AML-193 (cell line): ENCODE measurements around the gene MGAT5.

Source experiments
- DNase-seq, 2 experiments: peaks; one replicate each; lab custom pipeline; 2025; lab: John Stamatoyannopoulos, UW

MGAT5 gene

GRCh38 chr2:134231301-134231964 is 22.4 kb upstream of the MGAT5 start:
- no peak for DNase-seq

DNA sequence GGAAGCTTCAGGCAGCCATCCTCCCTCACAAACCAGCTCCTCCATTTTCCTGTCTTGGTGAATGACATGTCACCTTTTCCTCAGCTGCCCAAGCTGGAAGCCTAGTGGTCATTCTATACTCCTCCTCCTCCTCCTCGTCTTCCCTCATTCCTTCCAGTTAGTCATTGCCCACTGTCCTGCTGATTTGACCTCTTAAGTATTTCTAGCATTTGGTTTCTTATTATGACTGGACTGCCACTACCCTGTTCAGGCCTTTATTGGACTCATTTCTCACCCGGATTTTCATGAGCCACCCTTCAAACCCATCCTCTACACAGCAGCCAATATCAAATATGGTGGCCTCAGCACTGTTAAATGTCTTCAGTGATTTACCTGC is 21.9 kb upstream of the MGAT5 start:
- DNase-seq = no peak

- DNase-seq = peak; percentile 43 to 68
These were observed 21.4 kb upstream of the MGAT5 start for GRCh38 chr2:134232461-134232860.

DNA sequence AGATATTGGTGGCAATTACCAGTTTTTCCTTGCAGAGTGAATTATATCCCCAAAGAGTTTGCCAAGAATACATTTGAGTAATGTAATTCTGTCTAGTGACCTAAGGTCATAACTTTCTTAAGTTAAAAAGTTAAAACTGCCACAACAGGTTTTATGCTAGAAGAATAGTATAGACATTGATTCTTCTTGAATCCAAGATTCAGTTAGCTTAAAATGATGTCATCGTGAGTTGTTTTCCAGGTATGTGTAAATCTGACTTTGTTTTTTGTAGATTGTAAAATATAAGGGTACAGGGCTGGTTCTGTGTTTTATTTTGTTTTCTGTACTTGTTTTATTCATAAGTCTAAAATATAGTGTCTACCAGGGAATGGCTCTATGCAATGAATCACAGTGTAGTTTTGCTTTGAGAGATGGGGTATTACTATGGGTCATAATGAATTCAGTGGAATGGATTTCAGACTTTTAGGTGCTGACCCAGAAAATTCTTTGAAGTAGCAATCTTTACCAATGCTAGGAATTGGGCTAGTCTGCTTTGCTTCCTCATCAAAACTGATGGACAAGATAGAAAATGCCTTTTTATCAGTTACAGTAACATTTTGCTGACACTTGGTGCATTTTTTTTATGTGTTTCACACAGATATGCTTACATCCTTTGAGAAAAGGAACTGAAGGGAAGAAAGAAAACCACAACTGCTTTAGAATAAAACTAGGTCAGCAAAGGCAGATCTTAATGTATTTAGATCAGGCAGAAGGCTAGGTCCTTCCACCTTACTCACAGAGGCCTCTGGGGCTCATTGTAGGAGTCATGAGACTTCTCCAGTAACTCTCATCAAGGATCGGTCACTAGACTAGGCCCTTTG is 20.8 kb upstream of the MGAT5 start:
- DNase-seq = peak; percentile 62

GRCh38 chr2:134233728-134234136 is 20.1 kb upstream of the MGAT5 start:
- no peak for DNase-seq

- peak in 1 of 2 experiments; percentile 4 for DNase-seq
These were observed 19.3 kb upstream of the MGAT5 start for GRCh38 chr2:134234535-134234934.

GRCh38 chr2:134235510-134236144 is 18.2 kb upstream of the MGAT5 start:
- DNase-seq = no peak

DNA sequence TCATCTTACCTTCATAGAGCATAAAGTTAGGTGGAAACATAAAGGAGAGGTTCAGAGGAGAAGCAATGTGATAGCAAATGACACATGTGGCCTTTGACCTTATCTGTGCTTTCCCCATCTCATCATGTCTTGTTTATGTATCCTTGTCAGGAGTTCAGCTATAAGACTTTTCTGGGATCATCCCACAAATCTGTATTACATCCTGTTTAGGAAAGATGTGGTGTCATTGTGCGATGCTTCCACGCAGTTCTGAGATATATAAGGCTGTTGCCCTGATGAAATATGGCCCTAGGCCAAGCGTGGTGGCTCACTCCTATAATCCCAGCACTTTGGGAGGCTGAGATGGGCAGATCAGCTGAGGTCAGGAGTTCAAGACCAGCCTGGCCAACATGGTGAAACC is 15.5 kb upstream of the MGAT5 start:
- no peak for DNase-seq

GRCh38 chr2:134240061-134240460 is 13.8 kb upstream of the MGAT5 start:
- DNase-seq = no peak

DNA sequence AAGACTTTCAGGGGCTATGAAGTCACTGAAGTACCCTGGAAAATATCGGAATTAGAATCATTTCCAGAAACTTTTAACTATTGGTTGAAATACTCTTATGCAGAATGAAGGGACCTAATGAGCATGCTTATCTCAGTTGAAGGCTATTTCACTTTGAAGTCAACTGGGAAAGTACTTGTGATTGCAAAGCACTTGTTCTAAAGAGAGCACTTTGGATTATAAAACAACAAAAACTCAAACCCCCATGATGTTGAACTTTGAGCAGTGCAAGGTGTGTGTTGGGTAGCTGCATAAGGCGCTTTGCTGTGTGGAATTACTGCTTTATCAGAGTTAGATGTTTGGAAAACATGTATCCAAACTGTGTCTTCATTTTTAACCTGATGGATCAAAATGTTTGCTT is 12.0 kb upstream of the MGAT5 start:
- no peak for DNase-seq

GRCh38 chr2:134243244-134243643 is 10.6 kb upstream of the MGAT5 start:
- no peak for DNase-seq

DNA sequence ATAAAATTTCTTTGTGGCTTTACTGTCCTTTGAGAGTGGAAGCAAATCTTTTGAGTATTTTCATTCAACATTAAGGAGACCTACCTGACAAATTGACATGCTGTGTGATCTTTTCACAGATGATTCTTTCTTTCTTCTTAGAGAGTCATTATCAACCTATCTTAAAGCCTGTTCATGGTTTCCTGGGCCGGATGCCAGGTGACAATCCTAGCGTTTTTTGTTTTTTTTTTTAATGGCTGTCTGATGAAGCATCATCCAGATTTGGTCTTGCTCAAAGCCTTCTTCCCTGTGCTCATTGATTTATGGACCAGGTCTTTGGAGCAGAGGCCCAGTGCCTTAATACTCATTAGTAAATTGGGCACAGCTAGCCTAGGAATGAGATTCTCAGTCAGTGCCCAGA is 9.8 kb upstream of the MGAT5 start:
- no peak for DNase-seq

DNA sequence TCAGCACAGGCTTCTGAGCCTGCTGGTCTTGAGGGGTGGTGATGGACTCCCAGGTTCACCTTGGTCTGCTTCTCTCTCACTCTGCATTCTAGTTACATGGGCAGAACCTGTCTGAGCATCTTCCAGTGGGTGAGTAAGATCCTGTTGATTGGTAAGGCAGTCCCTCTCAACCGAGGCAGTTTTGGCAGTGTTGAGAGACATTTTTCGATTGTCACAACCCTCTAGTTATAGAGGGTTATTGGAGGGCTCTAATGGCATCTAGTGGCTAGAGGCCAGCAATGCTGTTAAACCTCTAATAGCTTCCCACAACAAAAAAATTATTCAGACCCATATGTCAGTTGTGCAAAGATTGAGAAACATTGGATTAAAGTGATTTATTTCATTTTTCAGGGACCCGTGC is 9.3 kb upstream of the MGAT5 start:
- DNase-seq = no peak

- DNase-seq = peak; percentile 78 to 81
These were observed 8.4 kb upstream of the MGAT5 start for GRCh38 chr2:134245340-134245984.

- DNase-seq = no peak
These were observed 7.6 kb upstream of the MGAT5 start for GRCh38 chr2:134246154-134246874.

- no peak for DNase-seq
These were observed 6.2 kb upstream of the MGAT5 start for GRCh38 chr2:134247679-134248078.

DNA sequence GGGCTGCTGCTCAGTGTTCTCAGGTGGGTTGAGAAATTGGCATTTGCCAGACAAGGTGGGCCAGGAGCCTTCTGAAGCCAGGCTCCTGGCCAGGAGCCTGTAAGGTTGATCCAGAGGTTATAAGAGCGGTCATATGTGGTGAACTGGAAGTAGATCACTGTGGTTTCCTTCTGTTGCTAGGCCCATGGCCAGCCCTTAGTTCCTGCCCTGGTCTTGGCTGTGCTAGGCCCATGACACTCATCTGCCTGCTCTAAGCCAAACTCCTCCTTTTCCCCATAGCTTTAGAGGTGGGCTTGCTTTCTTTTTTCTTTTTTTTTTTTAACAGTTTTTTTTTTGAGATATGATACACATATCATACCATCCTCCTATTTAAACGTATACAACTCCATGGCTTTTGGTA is 5.0 kb upstream of the MGAT5 start:
- DNase-seq = no peak

DNA sequence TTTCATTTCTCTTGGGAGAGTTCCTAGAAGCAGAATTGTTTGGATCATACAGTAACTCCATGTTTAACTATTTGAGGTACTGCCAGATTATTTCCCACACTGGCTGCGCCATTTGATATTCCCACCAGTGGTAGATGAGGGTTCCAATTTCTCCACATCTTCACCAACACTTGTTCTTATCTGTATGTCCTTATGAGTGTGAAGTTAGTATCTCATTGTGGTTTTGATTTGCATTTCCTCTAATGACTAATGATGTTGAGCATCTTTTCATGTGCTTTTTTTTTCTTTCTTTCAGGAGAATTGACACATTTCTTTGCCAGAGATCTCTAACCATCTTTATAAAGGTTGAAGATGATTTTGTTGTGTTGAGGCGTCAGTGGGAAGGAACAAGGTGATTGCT is 4.1 kb upstream of the MGAT5 start:
- DNase-seq = no peak

- peak; percentile 34 to 59 for DNase-seq
These were observed 2.9 kb upstream of the MGAT5 start for GRCh38 chr2:134250840-134251461.

DNA sequence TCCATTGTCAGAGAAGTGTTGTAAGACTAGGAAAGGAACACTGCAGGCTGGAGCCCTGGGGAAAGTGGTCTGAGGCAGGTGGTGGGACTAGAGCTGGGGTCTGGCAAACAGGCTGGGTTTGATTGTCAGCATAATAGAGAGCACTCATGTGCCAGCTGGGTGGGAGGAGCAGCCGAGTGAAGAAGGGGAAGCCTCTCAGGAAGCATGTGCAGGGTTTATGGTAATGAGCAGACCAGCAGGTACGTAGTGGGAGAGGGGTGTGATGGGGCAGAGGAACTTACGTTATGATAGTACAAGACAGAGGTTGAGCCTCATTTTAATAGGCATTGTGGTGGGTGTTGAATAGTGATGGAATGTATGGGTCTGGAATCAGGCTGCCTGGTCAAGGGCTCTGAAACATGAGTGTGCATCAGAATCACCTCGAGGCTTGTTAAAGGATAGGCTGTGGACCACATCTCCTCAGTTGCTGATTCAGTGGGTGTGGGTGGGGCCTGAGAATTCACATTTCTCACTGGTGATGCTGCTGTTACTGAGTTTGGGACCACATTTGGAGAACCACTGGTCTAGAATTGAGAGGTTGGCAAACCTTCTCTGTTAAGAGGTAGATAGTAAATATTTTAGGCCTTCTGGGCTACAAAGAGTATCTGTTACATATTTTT is 1.7 kb upstream of the MGAT5 start:
- DNase-seq = no peak
